ENCODE data around the gene PPCDC.

DNA sequence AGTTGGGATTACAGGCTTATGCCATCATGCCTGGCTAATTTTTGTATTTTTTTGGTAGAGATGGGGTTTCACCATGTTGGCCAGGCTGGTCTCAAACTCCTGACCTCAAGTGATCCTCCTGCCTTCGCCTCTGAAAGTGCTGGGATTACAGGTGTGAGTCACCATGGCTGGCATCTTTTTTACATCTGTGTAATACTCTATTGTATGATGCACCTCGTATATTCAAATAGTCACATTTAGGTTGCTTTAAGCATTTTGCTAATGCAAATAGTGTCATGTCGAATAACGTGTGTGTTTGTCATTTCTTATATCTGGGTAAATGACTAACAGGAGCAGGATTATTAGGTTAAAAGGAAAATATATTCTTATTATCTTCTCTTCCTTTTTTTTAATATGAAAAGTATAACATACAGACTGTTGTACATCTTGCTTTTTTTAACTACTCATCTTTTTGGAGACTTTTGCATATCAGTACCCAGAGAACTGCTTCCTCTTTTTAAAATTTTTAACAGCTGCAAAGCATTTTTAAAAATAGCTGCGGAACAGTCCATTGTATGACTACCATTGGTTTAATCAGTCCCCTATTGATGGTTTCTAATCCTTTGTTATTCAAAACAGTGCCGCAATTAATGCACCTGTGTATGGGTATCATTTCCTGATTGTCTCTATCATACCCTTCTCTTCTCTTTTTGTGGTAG lies 14.6 kb upstream of the PPCDC start:
- no peak for TF ChIP-seq CTCF (optimal IDR thresholded peaks at IDR 0.05 in 1 of 3, IDR thresholded peaks at IDR 0.05 in 1 of 3, conservative IDR thresholded peaks at IDR 0.05 in 1 of 3; ENCODE audit: extremely low read depth in 1 of 3, insufficient read depth in 2 of 3, low read length in 3 of 3)
- TF ChIP-seq EZH2 (IDR thresholded peaks at IDR 0.05; ENCODE audit: low read length), result no peak

Data from keratinocyte (primary cell).